ENCODE data around the gene GNPTG. TPM values are rescaled to one million over a fixed set of nuclear protein-coding genes. Genes with fewer than 3 reads are reported as not detected.

The GNPTG gene
- total and polyA plus RNA-seq, 4 donors = 33.7 to 74.1 (median 50.2) TPM

- peaks cover 2% of the 10 kb centered on the region for H3K9me3 ChIP-seq (ENCODE audit: control insufficient read depth, low read length)
- no peaks in the 10 kb centered on the region for H3K27me3 ChIP-seq (ENCODE audit: control insufficient read depth in 1 of 2, insufficient read depth in 2 of 2, low read length in 1 of 2)
Observed at GRCh38 chr16:1335211-1335971, 16.3 kb upstream of the GNPTG start.

GRCh38 chr16:1335996-1336395, 15.7 kb upstream of the GNPTG start:
- DNase-seq = no peak
- intact Hi-C loops (cut with DNase I) = no loop called here

More at GRCh38 chr16:1335211-1335971, 16.3 kb upstream of the GNPTG start:
- WGBS, 2 donors = 42 to 48% methylated on average over 16 of the region's 16 CpGs
- Histone ChIP-seq H3K4me1 (ENCODE audit: control insufficient read depth in 1 of 2, insufficient read depth in 2 of 2, low read length in 2 of 2) (no peaks in the 10 kb centered on the region), H3K4me3 (ENCODE audit: low read length in 2 of 2) (no peak overlapping the region), H3K36me3 (ENCODE audit: control insufficient read depth in 1 of 2, insufficient read depth in 2 of 2, low read length in 1 of 2) (no peaks in the 10 kb centered on the region), H3K27ac (ENCODE audit: low read depth in 1 of 2, low read length in 2 of 2) (no peak overlapping the region)
- no peak for ATAC-seq (ENCODE audit: low FRiP score)
- intact Hi-C loops (cut with DNase I) = no loop called here
- DNase-seq = no peak

GRCh38 chr16:1336619-1337018, 15.1 kb upstream of the GNPTG start:
- H3K27ac ChIP-seq (ENCODE audit: low read depth in 1 of 2, low read length in 2 of 2) = no peak overlapping the region
- H3K36me3 ChIP-seq (ENCODE audit: control insufficient read depth in 1 of 2, insufficient read depth in 2 of 2, low read length in 1 of 2) = no peaks in the 10 kb centered on the region
- no peak for ATAC-seq (ENCODE audit: low FRiP score)
- H3K27me3 ChIP-seq (ENCODE audit: control insufficient read depth in 1 of 2, insufficient read depth in 2 of 2, low read length in 1 of 2) = no peaks in the 10 kb centered on the region
- H3K9me3 ChIP-seq (ENCODE audit: control insufficient read depth, low read length) = no peaks in the 10 kb centered on the region
- 63 to 66% methylated on average over 15 of the region's 15 CpGs for WGBS, 2 donors
- H3K4me3 ChIP-seq (ENCODE audit: low read length in 2 of 2) = no peak overlapping the region
- intact Hi-C loops (cut with DNase I) = no loop called here
- H3K4me1 ChIP-seq (ENCODE audit: control insufficient read depth in 1 of 2, insufficient read depth in 2 of 2, low read length in 2 of 2) = no peaks in the 10 kb centered on the region
- no peak for DNase-seq

More at GRCh38 chr16:1335996-1336395, 15.7 kb upstream of the GNPTG start:
- Histone ChIP-seq H3K9me3 (ENCODE audit: control insufficient read depth, low read length) (no peaks in the 10 kb centered on the region), H3K4me3 (ENCODE audit: low read length in 2 of 2) (no peak overlapping the region), H3K27ac (ENCODE audit: low read depth in 1 of 2, low read length in 2 of 2) (no peak overlapping the region), H3K36me3 (ENCODE audit: control insufficient read depth in 1 of 2, insufficient read depth in 2 of 2, low read length in 1 of 2) (no peaks in the 10 kb centered on the region), H3K4me1 (ENCODE audit: control insufficient read depth in 1 of 2, insufficient read depth in 2 of 2, low read length in 2 of 2) (no peaks in the 10 kb centered on the region), H3K27me3 (ENCODE audit: control insufficient read depth in 1 of 2, insufficient read depth in 2 of 2, low read length in 1 of 2) (no peaks in the 10 kb centered on the region)
- WGBS, 2 donors = 6% methylated on average over 12 of the region's 12 CpGs
- no peak for ATAC-seq (ENCODE audit: low FRiP score)

DNA sequence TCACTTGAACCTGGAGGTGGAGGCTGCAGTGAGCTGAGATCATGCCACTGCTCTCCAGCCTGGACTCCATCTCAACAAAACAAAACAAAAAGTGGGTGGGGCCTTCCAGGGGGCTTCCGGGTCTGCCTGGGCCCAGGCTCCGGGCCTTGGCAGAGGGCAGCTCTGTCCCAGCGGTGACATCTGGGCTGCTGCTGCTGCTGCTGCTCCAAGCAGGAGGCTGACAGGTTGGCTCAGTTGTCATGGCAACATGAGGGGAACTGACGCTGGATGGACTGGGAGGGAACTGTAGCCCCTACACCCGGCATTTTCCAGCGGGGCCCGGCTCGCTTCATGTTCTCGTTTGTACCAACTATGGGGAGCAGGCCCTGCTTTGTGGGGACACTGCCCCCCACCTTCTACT, 14.2 kb upstream of the GNPTG start:
- ATAC-seq (ENCODE audit: low FRiP score) = no peak
- intact Hi-C loops (cut with DNase I) = no loop called here
- DNase-seq = no peak
- H3K27ac ChIP-seq (ENCODE audit: low read depth in 1 of 2, low read length in 2 of 2) = no peak overlapping the region
- no peaks in the 10 kb centered on the region for H3K36me3 ChIP-seq (ENCODE audit: control insufficient read depth in 1 of 2, insufficient read depth in 2 of 2, low read length in 1 of 2)
- 38 to 44% methylated on average over 9 of the region's 9 CpGs for WGBS, 2 donors
- no peaks in the 10 kb centered on the region for H3K4me1 ChIP-seq (ENCODE audit: control insufficient read depth in 1 of 2, insufficient read depth in 2 of 2, low read length in 2 of 2)
- H3K27me3 ChIP-seq (ENCODE audit: control insufficient read depth in 1 of 2, insufficient read depth in 2 of 2, low read length in 1 of 2) = no peaks in the 10 kb centered on the region
- no peak overlapping the region for H3K4me3 ChIP-seq (ENCODE audit: low read length in 2 of 2)
- H3K9me3 ChIP-seq (ENCODE audit: control insufficient read depth, low read length) = no peaks in the 10 kb centered on the region

DNA sequence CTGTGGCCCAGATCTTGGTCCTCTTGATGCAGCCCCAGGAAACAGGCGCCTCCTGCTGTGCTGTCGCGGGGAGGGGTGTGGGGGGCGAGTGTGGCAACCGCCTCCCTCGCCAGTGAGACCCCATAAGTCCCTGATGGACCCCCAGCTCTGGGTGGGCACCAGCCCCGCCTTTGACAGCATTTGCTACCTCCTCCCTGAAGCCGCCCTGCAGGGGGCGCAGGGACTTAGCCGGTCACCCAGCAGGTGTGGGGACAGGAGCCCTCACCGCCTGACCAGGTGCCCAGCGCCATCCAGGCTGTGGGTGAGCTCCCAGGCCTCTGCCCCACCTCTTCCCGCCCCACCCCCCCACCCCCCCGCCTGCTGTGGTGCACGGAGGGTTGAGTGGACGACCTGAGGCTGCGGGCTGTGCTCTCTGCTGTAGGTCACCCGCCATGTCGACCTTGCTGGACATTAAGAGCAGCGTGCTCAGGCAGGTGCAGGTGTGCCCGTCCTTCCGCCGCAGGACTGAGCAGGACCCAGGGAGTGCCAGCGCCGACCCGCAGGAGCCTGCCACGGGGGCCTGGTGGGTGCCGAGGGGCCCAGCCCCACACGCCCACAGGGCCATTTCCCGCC, 13.5 kb upstream of the GNPTG start:
- Histone ChIP-seq H3K27me3 (ENCODE audit: control insufficient read depth in 1 of 2, insufficient read depth in 2 of 2, low read length in 1 of 2) (no peaks in the 10 kb centered on the region), H3K27ac (ENCODE audit: low read depth in 1 of 2, low read length in 2 of 2) (no peak overlapping the region), H3K9me3 (ENCODE audit: control insufficient read depth, low read length) (no peaks in the 10 kb centered on the region), H3K4me1 (ENCODE audit: control insufficient read depth in 1 of 2, insufficient read depth in 2 of 2, low read length in 2 of 2) (no peaks in the 10 kb centered on the region), H3K36me3 (ENCODE audit: control insufficient read depth in 1 of 2, insufficient read depth in 2 of 2, low read length in 1 of 2) (no peaks in the 10 kb centered on the region), H3K4me3 (ENCODE audit: low read length in 2 of 2) (no peak overlapping the region)
- no peak for DNase-seq
- ATAC-seq (ENCODE audit: low FRiP score) = no peak
- 51 to 57% methylated on average over 30 of the region's 30 CpGs for WGBS, 2 donors
- intact Hi-C loops (cut with DNase I) = no loop called here

DNA sequence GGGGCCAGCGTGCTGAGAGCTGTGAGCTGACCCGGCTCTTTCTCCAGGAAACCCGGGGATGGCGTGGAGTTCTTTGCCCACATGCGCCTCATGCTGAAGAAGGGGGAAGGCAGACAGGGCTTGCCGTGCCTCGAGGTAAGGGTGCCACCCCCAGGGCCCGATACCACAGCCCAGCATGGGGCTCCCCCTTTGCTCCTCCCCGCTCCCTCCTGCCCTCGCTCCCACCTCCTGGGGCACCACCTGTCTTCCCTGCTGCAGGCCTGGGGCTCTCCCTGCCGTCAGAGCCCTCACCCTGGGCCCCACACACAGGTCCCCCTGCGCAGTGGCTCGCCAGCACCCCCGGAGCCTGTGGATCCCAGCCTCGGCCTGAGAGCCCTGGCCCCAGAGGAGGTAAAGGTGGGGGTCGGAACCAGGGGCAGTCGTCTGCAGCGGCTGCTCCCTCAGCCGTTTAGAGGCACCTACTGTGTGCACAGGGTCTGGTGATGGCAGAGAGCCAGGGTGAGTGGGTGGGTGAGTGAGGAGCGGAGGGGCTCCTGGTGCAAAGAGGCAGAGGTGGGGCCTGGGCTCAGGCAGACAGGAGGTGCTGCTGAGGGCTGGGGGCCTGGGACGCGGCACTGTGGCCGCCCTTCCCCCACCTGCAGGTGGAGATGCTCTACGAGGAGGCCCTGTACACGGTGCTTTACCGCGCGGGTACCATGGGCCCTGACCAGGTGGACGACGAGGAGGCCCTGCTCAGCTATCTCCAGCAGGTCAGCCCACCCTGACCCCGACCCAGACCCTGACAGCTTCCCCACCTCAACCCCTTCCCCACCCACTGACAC, 12.7 kb upstream of the GNPTG start:
- no peak overlapping the region for H3K4me3 ChIP-seq (ENCODE audit: low read length in 2 of 2)
- 62 to 69% methylated on average over 27 to 31 of the region's 31 CpGs for WGBS, 2 donors
- ATAC-seq (ENCODE audit: low FRiP score) (no peak), DNase-seq (no peak)
- no peak overlapping the region for H3K27ac ChIP-seq (ENCODE audit: low read depth in 1 of 2, low read length in 2 of 2)
- H3K4me1 ChIP-seq (ENCODE audit: control insufficient read depth in 1 of 2, insufficient read depth in 2 of 2, low read length in 2 of 2) = no peaks in the 10 kb centered on the region
- intact Hi-C loops (cut with DNase I) = no loop called here
- no peaks in the 10 kb centered on the region for H3K27me3 ChIP-seq (ENCODE audit: control insufficient read depth in 1 of 2, insufficient read depth in 2 of 2, low read length in 1 of 2)
- no peaks in the 10 kb centered on the region for H3K36me3 ChIP-seq (ENCODE audit: control insufficient read depth in 1 of 2, insufficient read depth in 2 of 2, low read length in 1 of 2)
- H3K9me3 ChIP-seq (ENCODE audit: control insufficient read depth, low read length) = no peaks in the 10 kb centered on the region

DNA sequence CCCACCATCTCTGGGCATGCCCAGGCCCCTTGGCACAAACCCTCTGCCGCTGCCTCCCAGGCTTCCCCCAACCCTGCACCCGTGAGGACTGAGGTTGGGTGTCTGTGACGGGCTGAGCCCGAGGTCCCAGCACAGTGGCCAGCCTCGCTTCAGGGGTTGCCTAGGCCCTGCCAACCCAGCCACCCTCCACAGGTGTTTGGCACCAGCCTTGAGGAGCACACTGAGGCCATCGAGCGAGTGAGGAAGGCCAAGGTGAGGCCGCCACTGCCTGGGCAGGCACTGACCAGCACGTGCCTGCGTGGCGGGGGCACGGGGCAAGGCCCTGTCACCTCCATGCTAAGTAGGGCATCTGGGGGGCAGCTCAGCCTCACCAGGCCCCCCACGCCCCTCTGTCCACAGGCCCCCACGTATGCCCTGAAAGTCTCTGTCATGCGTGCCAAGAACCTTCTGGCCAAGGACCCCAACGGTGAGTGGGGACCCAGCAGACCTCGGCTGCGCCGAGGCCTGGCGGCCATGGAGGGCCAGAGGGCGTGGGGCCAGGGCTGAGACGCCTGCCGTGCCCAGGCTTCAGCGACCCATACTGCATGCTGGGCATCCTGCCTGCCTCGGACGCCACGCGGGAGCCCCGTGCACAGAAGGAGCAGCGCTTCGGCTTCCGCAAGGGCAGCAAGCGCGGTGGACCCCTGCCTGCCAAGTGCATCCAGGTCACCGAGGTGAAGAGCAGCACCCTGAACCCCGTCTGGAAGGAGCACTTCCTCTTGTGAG, 10.8 kb upstream of the GNPTG start:
- H3K4me3 ChIP-seq (ENCODE audit: low read length in 2 of 2) = no peak overlapping the region
- H3K36me3 ChIP-seq (ENCODE audit: control insufficient read depth in 1 of 2, insufficient read depth in 2 of 2, low read length in 1 of 2) = no peaks in the 10 kb centered on the region
- intact Hi-C loops (cut with DNase I) = no loop called here
- no peaks in the 10 kb centered on the region for H3K4me1 ChIP-seq (ENCODE audit: control insufficient read depth in 1 of 2, insufficient read depth in 2 of 2, low read length in 2 of 2)
- 79 to 82% methylated on average over 31 to 36 of the region's 36 CpGs for WGBS, 2 donors
- ATAC-seq (ENCODE audit: low FRiP score) (no peak), DNase-seq (no peak)
- H3K27me3 ChIP-seq (ENCODE audit: control insufficient read depth in 1 of 2, insufficient read depth in 2 of 2, low read length in 1 of 2) = no peaks in the 10 kb centered on the region
- H3K27ac ChIP-seq (ENCODE audit: low read depth in 1 of 2, low read length in 2 of 2) = no peak overlapping the region
- no peaks in the 10 kb centered on the region for H3K9me3 ChIP-seq (ENCODE audit: control insufficient read depth, low read length)

Data from aorta (tissue), 5 donors.